ENCODE measurements around the gene CAPN9.

GRCh38 chr1:230820568-230820967 lies 73.4 kb downstream of the CAPN9 start:
- TF ChIP-seq POLR2AphosphoS5 (IDR thresholded peaks at IDR 0.05; ENCODE audit: insufficient read depth, low read depth, low read length) (no peak), CTCF (IDR thresholded peaks at IDR 0.05; ENCODE audit: extremely low read depth in 1 of 2, insufficient read depth in 1 of 2, low read depth in 1 of 2, low read length in 2 of 2) (no peak), POLR2A (IDR thresholded peaks at IDR 0.05; ENCODE audit: low read depth, low read length) (no peak), MAX (IDR thresholded peaks at IDR 0.05; ENCODE audit: insufficient read depth, insufficient read length) (no peak), EZH2 (IDR thresholded peaks at IDR 0.05; ENCODE audit: borderline replicate concordance, low read depth, low read length, severe bottlenecking) (no peak), FOS (IDR thresholded peaks at IDR 0.05; ENCODE audit: borderline replicate concordance, insufficient read depth, low read length) (no peak), MYC (IDR thresholded peaks at IDR 0.05; ENCODE audit: low read depth, low read length) (no peak), JUN (IDR thresholded peaks at IDR 0.05; ENCODE audit: borderline replicate concordance, insufficient read depth, insufficient read length, low read depth) (no peak)
